Heart left ventricle (tissue), 16 donors: Measurements from ENCODE around the gene EIF4E2. TPM values are rescaled to one million over a fixed set of nuclear protein-coding genes. Genes with fewer than 3 reads are reported as not detected.

Experiments
- ATAC-seq, 4 donors: fragments of 200-7000 bp; cut with Tn5 transposase; one replicate each; pipeline ENCODE4 v1.9.1; 2020 to 2022; ENCODE audit warnings: moderate library complexity in 4 of 4, mild to moderate bottlenecking in 3 of 4, moderate number of reproducible peaks in 1 of 4
- DNase-seq, 5 donors: peaks; one replicate each; pipeline ENCODE4 v3.0.0-alpha.2; 2020
- H3K27ac ChIP-seq, 12 donors: fragments of 200-600 bp; sonication (generic) in 4 of 12; one replicate each; pipeline versions ENCODE4 v1.5.0 to v1.8.0; 2016 to 2022; ENCODE audit warnings: mild to moderate bottlenecking in 2 of 12
- H3K27me3 ChIP-seq, 9 donors: fragments of 200-600 bp; sonication (generic) in 2 of 9; one replicate each; pipeline versions ENCODE4 v1.5.1 to v1.8.0; 2016 to 2022; ENCODE audit warnings: mild to moderate bottlenecking in 3 of 9
- H3K36me3 ChIP-seq, 9 donors: fragments of 200-600 bp; sonication (generic) in 2 of 9; one replicate each; pipeline versions ENCODE4 v1.5.0 to v1.8.0; 2018 to 2022; ENCODE audit warnings: mild to moderate bottlenecking in 2 of 9
- H3K4me1 ChIP-seq, 12 donors: fragments of 200-600 bp; sonication (generic) in 4 of 12; one replicate each; pipeline versions ENCODE4 v1.5.0 to v1.8.0; 2016 to 2022; ENCODE audit warnings: mild to moderate bottlenecking in 3 of 12
- H3K4me3 ChIP-seq, 12 donors: fragments of 200-600 bp; sonication (generic) in 4 of 12; one replicate each; pipeline versions ENCODE4 v1.5.0 to v1.8.0; 2017 to 2022; ENCODE audit warnings: mild to moderate bottlenecking in 9 of 12, moderate library complexity in 4 of 12
- H3K9me3 ChIP-seq, 12 donors: fragments of 200-600 bp; sonication (generic) in 4 of 12; one replicate each; pipeline versions ENCODE4 v1.5.0 to v1.8.0; 2016 to 2022; ENCODE audit warnings: mild to moderate bottlenecking in 1 of 12
- POLR2A ChIP-seq, 2 donors: fragments of 450-650 bp; IDR thresholded peaks; one replicate each; pipeline ENCODE4 v1.6.1; 2017; ENCODE audit warnings: antibody characterized with exemption in 2 of 2, mild to moderate bottlenecking in 2 of 2, moderate library complexity in 2 of 2
- WGBS, 4 donors: extraction: QIAGEN DNeasy Blood & Tissue Kit in 2 of 4; methylation state at CpG; one replicate each; pipeline versions ENCODE4 v1.1.5 to v1.1.7; 2013 to 2018; 5-methylcytosine and 5-hydroxymethylcytosine counted together
- intact Hi-C, 10 donors: fragments of 100-400 bp; cut with DNase I; formaldehyde crosslinking; loops; one replicate each; pipeline versions ENCODE4 v1.11.1 to v1.14.2; 2022
- polyA plus RNA-seq, 2 donors: library from polyadenylated mRNA; stranded (reverse); fragments of 200-250 nt; gene quantifications; one replicate each; pipeline ENCODE4 v1.2.3, GENCODE V29; 2013
- total RNA-seq, 9 donors: library from RNA; depleted of rRNA in 2 of 9; stranded (reverse); fragments of >200 nt in 2 of 9; fragmentation: NEBNext Ultra II Directional in 3 of 9; extraction: Animal tissue kit (Norgen Biotek cat#: 25700) in 3 of 9; gene quantifications; one replicate each; pipeline versions ENCODE4 v1.1.0 to v1.2.4, GENCODE V29; 2016 to 2023
- TF ChIP-seq, protein P1 (sequence below), 12 donors: fragments of 200-600 bp; sonication (generic) in 4 of 12; IDR thresholded peaks; one replicate each; pipeline versions ENCODE4 v1.5.0 to v1.8.0; 2018 to 2022; ENCODE audit warnings: antibody characterized with exemption in 12 of 12, mild to moderate bottlenecking in 5 of 12
- donor health status: ischemic (EF 13 %, LVEDD 7.1; RV severe dilation, severe dysfunction).
- donor health status: healthy with polysubstance abuse.
- donor health status: DM: no; HTN: yes; CAD: no.
- donor health status: DM: no; HTN: no; CAD: no.
- donor health status: ischemic (EF 25% LVEDD 6.9; RV normal size, moderate dysfunction).
- donor health status: ischemic (EF 25% LVEDD 5.7; RV mildly dilated, moderate dysfunction).
- donor health status: healthy.
- donor health status: DM: yes; HTN: yes; CAD: no.
- donor health status: ischemic (EF 35%, LVEDD 5.7; RV mildly dilated, moderate dysfunction).
- donor health status: nonischemic (EF 11% LVEDD 7.7; RV severe dilation, severe dysfunction).
- donor health status: DM: yes; HTN: yes; CAD: no.
- donor health status: PGD.
- donor health status: ischemic (EF 29% LVEDD 5.4; RV normal size, mild dysfunction).
- donor health status: nonischemic (EF 23%, LVEDD 6.1; RV moderate dilation, normal function).

EIF4E2 gene
- total and polyA plus RNA-seq, 11 donors, result 15.3 to 54.0 (median 38.8) TPM

DNA sequence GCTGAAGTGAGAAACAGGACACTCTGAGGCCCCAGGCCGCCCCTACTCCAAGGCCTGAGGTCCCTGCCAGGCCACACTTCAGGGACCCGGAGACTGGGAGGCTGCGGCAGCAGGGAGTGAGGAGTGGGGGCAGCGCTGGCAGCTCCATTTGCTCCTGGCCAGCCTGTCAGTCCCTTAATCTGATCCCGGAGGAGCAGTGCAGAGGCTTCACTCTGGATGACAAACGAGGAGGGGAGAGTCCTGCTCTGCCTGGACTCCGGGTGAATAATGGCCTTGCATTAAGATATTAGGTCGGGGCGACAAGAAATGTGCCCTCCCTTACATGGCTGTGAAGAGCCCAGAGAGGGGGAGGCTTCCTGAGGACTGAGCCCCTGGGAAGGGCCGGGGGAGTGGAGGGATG is 44.6 kb upstream of the EIF4E2 start:
- no peak for TF ChIP-seq POLR2A (IDR thresholded peaks at IDR 0.05)
- TF ChIP-seq, protein P1, sequence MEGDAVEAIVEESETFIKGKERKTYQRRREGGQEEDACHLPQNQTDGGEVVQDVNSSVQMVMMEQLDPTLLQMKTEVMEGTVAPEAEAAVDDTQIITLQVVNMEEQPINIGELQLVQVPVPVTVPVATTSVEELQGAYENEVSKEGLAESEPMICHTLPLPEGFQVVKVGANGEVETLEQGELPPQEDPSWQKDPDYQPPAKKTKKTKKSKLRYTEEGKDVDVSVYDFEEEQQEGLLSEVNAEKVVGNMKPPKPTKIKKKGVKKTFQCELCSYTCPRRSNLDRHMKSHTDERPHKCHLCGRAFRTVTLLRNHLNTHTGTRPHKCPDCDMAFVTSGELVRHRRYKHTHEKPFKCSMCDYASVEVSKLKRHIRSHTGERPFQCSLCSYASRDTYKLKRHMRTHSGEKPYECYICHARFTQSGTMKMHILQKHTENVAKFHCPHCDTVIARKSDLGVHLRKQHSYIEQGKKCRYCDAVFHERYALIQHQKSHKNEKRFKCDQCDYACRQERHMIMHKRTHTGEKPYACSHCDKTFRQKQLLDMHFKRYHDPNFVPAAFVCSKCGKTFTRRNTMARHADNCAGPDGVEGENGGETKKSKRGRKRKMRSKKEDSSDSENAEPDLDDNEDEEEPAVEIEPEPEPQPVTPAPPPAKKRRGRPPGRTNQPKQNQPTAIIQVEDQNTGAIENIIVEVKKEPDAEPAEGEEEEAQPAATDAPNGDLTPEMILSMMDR (IDR thresholded peaks at IDR 0.05), result no peak
- H3K36me3 ChIP-seq, result no peaks in the 10 kb centered on the region
- H3K4me1 ChIP-seq, result peaks cover 0 to 20% (median 7%) of the 10 kb centered on the region in 12 donors
- no peak overlapping the region for H3K27ac ChIP-seq
- peaks cover 0 to 38% (median 4%) of the 10 kb centered on the region in 9 donors for H3K27me3 ChIP-seq
- no peaks in the 10 kb centered on the region for H3K9me3 ChIP-seq
- intact Hi-C loops, result no loop called here
- H3K4me3 ChIP-seq, result no peak overlapping the region
- ATAC-seq (no peak), DNase-seq (no peak)
- 49 to 57% (median 54%) methylated on average over 6 to 10 of the region's 10 CpGs for WGBS, 4 donors

DNA sequence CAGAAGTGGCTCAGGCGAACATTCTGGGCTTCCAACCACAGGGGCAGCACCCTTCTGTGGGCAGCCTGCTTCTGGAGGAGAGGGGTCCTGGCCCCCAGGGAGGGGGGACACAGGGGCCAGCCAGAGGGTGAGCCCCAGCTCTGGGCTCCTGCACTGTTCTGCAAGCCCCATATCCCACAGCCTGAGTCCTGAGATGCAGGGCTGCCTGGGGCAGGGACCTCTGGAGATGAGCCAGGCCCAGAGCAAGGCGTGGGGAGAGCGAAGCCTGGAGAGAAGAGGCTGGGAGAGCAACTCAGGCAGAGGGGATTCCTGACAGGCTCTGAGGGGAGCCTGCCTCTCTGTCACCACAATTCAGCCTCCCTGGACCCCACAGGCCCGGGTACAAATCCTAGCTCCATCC is 43.8 kb upstream of the EIF4E2 start:
- ATAC-seq, result no peak
- TF ChIP-seq, protein P1 (IDR thresholded peaks at IDR 0.05), result no peak
- no peak for TF ChIP-seq POLR2A (IDR thresholded peaks at IDR 0.05)
- no peaks in the 10 kb centered on the region for H3K9me3 ChIP-seq
- H3K27ac ChIP-seq, result no peak overlapping the region
- intact Hi-C loops, result no loop called here
- H3K36me3 ChIP-seq, result no peaks in the 10 kb centered on the region
- WGBS, 4 donors, result 62 to 82% (median 77%) methylated on average over 3 to 4 of the region's 4 CpGs
- peaks cover 0 to 22% (median 7%) of the 10 kb centered on the region in 12 donors for H3K4me1 ChIP-seq
- H3K4me3 ChIP-seq, result no peak overlapping the region
- peaks cover 0 to 38% (median 4%) of the 10 kb centered on the region in 9 donors for H3K27me3 ChIP-seq
- DNase-seq, result no peak

GRCh38 chr2:232508251-232508650 is 42.2 kb upstream of the EIF4E2 start:
- no peak for ATAC-seq

DNA sequence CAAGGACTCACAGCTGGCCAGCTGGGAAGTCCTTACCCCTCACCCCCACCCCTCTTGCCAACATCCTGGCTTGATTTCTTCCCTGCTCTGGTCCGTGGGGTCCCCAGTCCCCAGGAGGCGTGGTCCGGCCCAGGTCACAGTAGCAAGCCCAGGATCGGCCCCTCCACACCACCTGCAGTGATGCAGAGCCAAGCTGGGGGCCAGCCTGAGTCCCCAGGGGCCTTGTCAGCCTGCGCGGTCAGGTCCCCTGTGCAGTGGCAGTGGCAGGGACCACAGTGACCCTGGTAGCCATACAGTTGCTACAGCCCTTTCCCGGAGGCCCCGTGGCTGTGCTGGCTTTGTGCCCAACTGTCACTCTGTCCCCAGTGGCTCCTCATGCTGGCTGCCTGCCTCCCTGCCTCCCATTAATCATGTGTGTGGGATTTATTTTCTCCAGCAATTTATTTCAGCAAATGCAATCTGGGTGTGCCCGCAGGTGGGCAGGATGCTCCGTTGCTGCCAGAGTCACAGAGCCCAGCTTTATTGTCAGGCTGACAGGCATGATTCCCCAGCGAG is 39.1 kb upstream of the EIF4E2 start:
- Histone ChIP-seq H3K4me1 (peaks cover 0 to 3% (median 0%) of the 10 kb centered on the region in 12 donors), H3K27me3 (peaks cover 0 to 15% (median 0%) of the 10 kb centered on the region in 9 donors), H3K9me3 (no peaks in the 10 kb centered on the region), H3K4me3 (no peak overlapping the region), H3K27ac (no peak overlapping the region), H3K36me3 (no peaks in the 10 kb centered on the region)
- 42 to 58% (median 57%) methylated on average over 10 to 11 of the region's 11 CpGs for WGBS, 4 donors
- intact Hi-C loops, result no loop called here
- peak in 3 of 4 donors; percentile 56 to 72 (median 62) for ATAC-seq
- TF ChIP-seq POLR2A (IDR thresholded peaks at IDR 0.05), result no peak
- TF ChIP-seq, protein P1 (IDR thresholded peaks at IDR 0.05), result no peak
- peak in 3 of 5 donors; percentile 26 to 66 (median 60) for DNase-seq

More at GRCh38 chr2:232508251-232508650, 42.2 kb upstream of the EIF4E2 start:
- intact Hi-C loops, result no loop called here
- Histone ChIP-seq H3K9me3 (no peaks in the 10 kb centered on the region), H3K4me1 (peaks cover 0 to 9% (median 5%) of the 10 kb centered on the region in 12 donors), H3K4me3 (no peak overlapping the region), H3K27me3 (peaks cover 0 to 28% (median 4%) of the 10 kb centered on the region in 9 donors), H3K36me3 (no peaks in the 10 kb centered on the region), H3K27ac (no peak overlapping the region)
- 74 to 83% (median 80%) methylated on average over 6 to 7 of the region's 7 CpGs for WGBS, 4 donors
- no peak for DNase-seq
- TF ChIP-seq, protein P1 (IDR thresholded peaks at IDR 0.05), result no peak
- TF ChIP-seq POLR2A (IDR thresholded peaks at IDR 0.05), result no peak
